GM12878 (cell line): Measurements from ENCODE around the gene NUDT3. TPM values are rescaled to one million over a fixed set of nuclear protein-coding genes. Genes with fewer than 3 reads are reported as not detected.

Experiments
- ATAC-seq: fragments of 200-7000 bp; cut with Tn5 transposase; 3 replicates; pipeline ENCODE4 v1.9.1; 2020; ENCODE audit warnings: mild to moderate bottlenecking, moderate library complexity
- BruUV-seq: library from RNA; stranded (reverse); fragments of 400-500 nt; replicated peaks from 2 replicates; lab custom pipeline; 2021; lab: Mats Ljungman, UMichigan
- CTCF ChIA-PET: fragments of 300-600 bp; sonication (Branson Sonifier 250); formaldehyde crosslinking; extraction: SDS; loops from one replicate; lab custom pipeline; 2021; ENCODE audit warnings: inconsistent platforms; lab: Yijun Ruan, JAX
- POLR2A ChIA-PET: fragments of 350-600 bp; formaldehyde crosslinking; extraction: SDS; loops from one replicate; lab custom pipeline; 2021; ENCODE audit warnings: inconsistent platforms; lab: Charles Lee
- RAD21 ChIA-PET: fragments of 300-600 bp; sonication (Branson Sonifier 250); formaldehyde crosslinking; loops from one replicate; lab custom pipeline; 2023; ENCODE audit warnings: antibody characterized with exemption; ENCODE audit not compliant: unreplicated experiment; lab: Charles Lee
- SMC1A ChIA-PET: fragments of 300-600 bp; sonication (Branson Sonifier 250); formaldehyde crosslinking; loops from one replicate; lab custom pipeline; 2023; ENCODE audit not compliant: unreplicated experiment, uncharacterized antibody; lab: Charles Lee
- DNase-seq: peaks from one replicate; pipeline ENCODE4 v3.0.0-alpha.2; 2011; ENCODE audit warnings: low read depth, low spot score
- FAIRE-seq: peaks from 3 replicates; lab custom pipeline; 2011; peaks lifted over from hg19 to GRCh38; lab: Jason Lieb, UNC
- H2AFZ ChIP-seq: 2 replicates; pipeline ENCODE4 v1.6.0; 2011; ENCODE audit warnings: low read depth, low read length, control low read depth; ENCODE audit not compliant: control insufficient read depth
- H3K27ac ChIP-seq: 2 replicates; pipeline ENCODE4 v1.5.1; 2011; ENCODE audit warnings: control low read depth; ENCODE audit not compliant: control insufficient read depth, insufficient read depth
- H3K27me3 ChIP-seq, 2 experiments: replicated peaks in 1 of 2; 2 replicates each; pipeline versions ENCODE4 v1.6.0 to v1.6.1; 2011; ENCODE audit warnings: low read length in 1 of 2; ENCODE audit not compliant: control insufficient read depth in 2 of 2, insufficient read depth in 2 of 2
- H3K36me3 ChIP-seq, 2 experiments: 2 replicates each; pipeline ENCODE4 v1.5.1; 2011; ENCODE audit warnings: low read length in 1 of 2; ENCODE audit not compliant: control insufficient read depth in 2 of 2, insufficient read depth in 2 of 2
- H3K4me1 ChIP-seq: 2 replicates; pipeline ENCODE4 v1.6.1; 2011; ENCODE audit warnings: mild to moderate bottlenecking, low read length, moderate library complexity, mixed read lengths; ENCODE audit not compliant: control insufficient read depth, insufficient read depth
- H3K4me2 ChIP-seq: 2 replicates; pipeline ENCODE4 v1.6.0; 2011; ENCODE audit warnings: control low read depth; ENCODE audit not compliant: control insufficient read depth, insufficient read depth
- H3K4me3 ChIP-seq: fragments of 200-600 bp; sonication (generic); 2 replicates; pipeline ENCODE4 v1.5.1; 2016
- H3K79me2 ChIP-seq: 2 replicates; pipeline ENCODE4 v1.6.0; 2011; ENCODE audit warnings: low read length; ENCODE audit not compliant: control insufficient read depth, insufficient read depth
- H3K9ac ChIP-seq: 2 replicates; pipeline ENCODE4 v1.8.0; 2011; ENCODE audit warnings: low read length, control low read depth, mixed read lengths; ENCODE audit not compliant: control insufficient read depth, insufficient read depth
- H3K9me3 ChIP-seq: replicated peaks from 3 replicates; pipeline ENCODE4 v1.5.1; 2011; ENCODE audit warnings: mild to moderate bottlenecking, low read length; ENCODE audit not compliant: control insufficient read depth, insufficient read depth
- H4K20me1 ChIP-seq: 2 replicates; pipeline ENCODE4 v1.6.0; 2011; ENCODE audit not compliant: control insufficient read depth, insufficient read depth
- ATF2 ChIP-seq: IDR thresholded peaks from 2 replicates; pipeline ENCODE4 v1.6.1; 2012; ENCODE audit warnings: low read length, inconsistent platforms
- BMI1 ChIP-seq: fragments of 450-650 bp; IDR thresholded peaks from 2 replicates; pipeline ENCODE4 v1.6.1; 2016; ENCODE audit warnings: mild to moderate bottlenecking, moderate library complexity, borderline replicate concordance
- BRCA1 ChIP-seq: IDR thresholded peaks from 2 replicates; pipeline ENCODE4 v1.6.1; 2011; ENCODE audit warnings: low read depth, low read length, improper control_type of control experiment
- CREM ChIP-seq: IDR thresholded peaks from 2 replicates; pipeline ENCODE4 v1.6.1; 2014; ENCODE audit warnings: antibody characterized with exemption, low read depth
- HSF1 ChIP-seq: fragments of 150-350 bp; IDR thresholded peaks from 2 replicates; pipeline ENCODE4 v1.6.1; 2014; ENCODE audit warnings: mild to moderate bottlenecking, low read depth, low read length
- JUNB ChIP-seq: IDR thresholded peaks from 2 replicates; pipeline ENCODE4 v1.6.1; 2016; ENCODE audit warnings: antibody characterized with exemption, mild to moderate bottlenecking
- KDM1A ChIP-seq: fragments of 200-600 bp; sonication (generic); IDR thresholded peaks from 2 replicates; pipeline ENCODE4 v1.6.1; 2016; ENCODE audit warnings: borderline replicate concordance
- MTA2 ChIP-seq: fragments of 450-650 bp; IDR thresholded peaks from 2 replicates; pipeline ENCODE4 v1.6.1; 2016; ENCODE audit warnings: low read depth, mild to moderate bottlenecking, moderate library complexity
- MTA3 ChIP-seq: IDR thresholded peaks from 2 replicates; pipeline ENCODE4 v1.6.1; 2012; ENCODE audit warnings: low read length, inconsistent platforms, borderline replicate concordance
- NR2C2 ChIP-seq: IDR thresholded peaks from 2 replicates; pipeline ENCODE4 v1.6.1; 2011; ENCODE audit warnings: borderline replicate concordance, low read depth; ENCODE audit not compliant: control insufficient read depth, insufficient read length
- PAX5 ChIP-seq: IDR thresholded peaks from 2 replicates; pipeline ENCODE4 v1.6.1; 2011; ENCODE audit warnings: low read depth, low read length, borderline replicate concordance
- RELB ChIP-seq: fragments of 450-650 bp; IDR thresholded peaks from 2 replicates; pipeline ENCODE4 v1.6.1; 2017; ENCODE audit warnings: low read depth, mild to moderate bottlenecking, moderate library complexity
- REST ChIP-seq: IDR thresholded peaks from 2 replicates; pipeline ENCODE4 v1.6.1; 2012; ENCODE audit warnings: mild to moderate bottlenecking, low read depth, low read length
- SPI1 ChIP-seq: IDR thresholded peaks from 2 replicates; pipeline ENCODE4 v1.6.1; 2011; ENCODE audit warnings: low read depth, mild to moderate bottlenecking, low read length, moderate library complexity, borderline replicate concordance; ENCODE audit not compliant: insufficient read depth
- SRF ChIP-seq, 2 experiments: IDR thresholded peaks; 2 replicates each; pipeline ENCODE4 v1.6.1; 2011; ENCODE audit warnings: low read depth in 2 of 2, low read length in 2 of 2, mild to moderate bottlenecking in 1 of 2, moderate library complexity in 1 of 2
- TARDBP ChIP-seq: IDR thresholded peaks from 2 replicates; pipeline ENCODE4 v1.6.1; 2016; ENCODE audit warnings: borderline replicate concordance
- ZNF384 ChIP-seq: IDR thresholded peaks from 2 replicates; pipeline ENCODE4 v1.6.1; 2012; ENCODE audit warnings: low read depth, mild to moderate bottlenecking, low read length, improper control_type of control experiment, borderline replicate concordance
- ZZZ3 ChIP-seq: IDR thresholded peaks from 2 replicates; pipeline ENCODE4 v1.6.1; 2011; ENCODE audit warnings: low read depth; ENCODE audit not compliant: control insufficient read depth, insufficient read length
- in situ Hi-C: fragments of 300-500 bp; cut with MboI; formaldehyde crosslinking; loops from 9 replicates; pipeline ENCODE4 v1.14.3; 2018; ENCODE audit warnings: mixed read lengths
- intact Hi-C: fragments of 100-400 bp; cut with micrococcal nuclease; formaldehyde crosslinking; loops from one replicate; pipeline ENCODE4 v1.14.2; 2022; ENCODE audit not compliant: unreplicated experiment
- polyA plus RNA-seq, 11 experiments: library from polyadenylated mRNA; depleted of rRNA in 4 of 11; unstranded in 6 of 11; stranded (reverse) in 5 of 11; fragments of >200 nt; fragmentation: Nextera tagmentation in 4 of 11; fragmentation: Illumina TruSeq in 1 of 11; extraction: Ambion mirVana in 4 of 11; extraction: Trizol in 1 of 11; gene quantifications; 1 replicate in 1 of 11; 2 replicates in 10 of 11; pipeline versions ENCODE4 v1.2.1 to v1.2.3, GENCODE V29; 2011 to 2016; ENCODE audit warnings: inconsistent platforms in 2 of 11, missing spikeins in 2 of 11, low read depth in 1 of 11
- total RNA-seq, 4 experiments: library from RNA; depleted of rRNA in 3 of 4; stranded (reverse); fragments of >200 nt in 3 of 4; fragmentation: Illumina TruSeq in 1 of 4; extraction: Trizol in 1 of 4; gene quantifications; 2 replicates each; pipeline versions ENCODE4 v1.2.1 to v1.2.3, GENCODE V29; 2013 to 2021

The NUDT3 gene
- total and polyA plus RNA-seq, 10 of the 15 experiments (the other 5 are each of a cell fraction or from before 2014, with no cell fraction given), result 2.4 to 32.3 (median 25.5) TPM

GRCh38 chr6:34343806-34344205 lies 48.7 kb downstream of the NUDT3 start:
- DNase-seq, result no peak
- Histone ChIP-seq H3K4me3 (no peak overlapping the region), H3K9me3 (no peaks in the 10 kb centered on the region), H4K20me1 (no peaks in the 10 kb centered on the region), H3K27me3 (no peaks in the 10 kb centered on the region), H3K27ac (no peak overlapping the region), H2AFZ (no peak overlapping the region), H3K79me2 (peaks cover 40% of the 10 kb centered on the region), H3K9ac (no peak overlapping the region), H3K4me2 (no peak overlapping the region), H3K36me3 (peaks cover 0 to 7% of the 10 kb centered on the region in 2 experiments; a peak in 1 of 4 replicates), H3K4me1 (peaks cover 15% of the 10 kb centered on the region)
- RAD21 ChIA-PET, result interaction anchor here (0.8 kb wide), 1 partner anchor 25 kb away, joined by 3 read pairs; no protein-coding TSS in a partner anchor
- in situ Hi-C loops (no loop called here), intact Hi-C loops (no loop called here)
- POLR2A ChIA-PET, result interaction anchor here (0.7 to 1.5 kb wide), 3 partner anchors 11 to 48 kb away, joined by 3 to 7 read pairs (median 6); no protein-coding TSS in a partner anchor
- CTCF ChIA-PET, result interaction anchor here (0.8 to 0.9 kb wide), 2 partner anchors 17 to 47 kb away, joined by 3 read pairs; no protein-coding TSS in a partner anchor
- SMC1A ChIA-PET, result interaction anchor here (1.0 to 2.6 kb wide), 5 partner anchors 11 to 47 kb away, joined by 3 to 13 read pairs (median 3); no protein-coding TSS in a partner anchor
- no peak for FAIRE-seq
- ATAC-seq, result no peak
- no TSS peak for BruUV-seq
- TF ChIP-seq BMI1, result no peak
- no peak for TF ChIP-seq CREM
- TF ChIP-seq MTA2, result no peak
- no peak for TF ChIP-seq REST
- TF ChIP-seq KDM1A, result no peak
- no peak for TF ChIP-seq ZZZ3
- no peak for TF ChIP-seq HSF1
- TF ChIP-seq ZNF384, result no peak
- TF ChIP-seq SPI1, result no peak
- no peak for TF ChIP-seq PAX5
- no peak for TF ChIP-seq RELB
- no peak for TF ChIP-seq ATF2
- TF ChIP-seq NR2C2, result no peak
- TF ChIP-seq TARDBP, result no peak
- no peak for TF ChIP-seq MTA3
- no peak for TF ChIP-seq BRCA1
- no peak for TF ChIP-seq JUNB
- TF ChIP-seq SRF (IDR thresholded peaks at IDR 0.05; ENCODE audit: low read depth in 2 of 2, low read length in 2 of 2), result no peak
